Activated CD4-positive, CD25-positive, alpha-beta regulatory T cell (primary cell): ENCODE measurements around the gene ARHGEF26.

Experiments
- DNase-seq, 4 experiments: peaks; one replicate each; lab custom pipeline; 2025; lab: John Stamatoyannopoulos, UW

The ARHGEF26 gene

DNA sequence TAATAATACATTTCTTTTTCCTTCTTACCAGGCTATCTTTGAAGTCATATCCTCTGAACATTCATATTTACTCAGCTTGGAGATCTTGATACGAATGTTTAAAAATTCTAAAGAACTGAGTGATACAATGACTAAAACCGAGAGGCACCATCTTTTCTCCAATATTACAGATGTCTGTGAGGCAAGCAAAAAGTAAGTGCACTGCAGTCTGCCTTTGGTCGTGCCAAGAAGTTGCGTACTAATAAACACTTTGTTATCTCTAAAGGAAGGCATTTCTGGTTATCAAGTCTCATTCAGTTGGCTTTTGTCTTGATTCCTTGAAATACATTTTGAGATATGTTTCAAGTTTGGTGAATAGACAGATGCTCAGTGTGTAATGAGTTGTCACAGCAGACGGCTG, 31.6 kb downstream of the ARHGEF26 start:
- no peak for DNase-seq

DNA sequence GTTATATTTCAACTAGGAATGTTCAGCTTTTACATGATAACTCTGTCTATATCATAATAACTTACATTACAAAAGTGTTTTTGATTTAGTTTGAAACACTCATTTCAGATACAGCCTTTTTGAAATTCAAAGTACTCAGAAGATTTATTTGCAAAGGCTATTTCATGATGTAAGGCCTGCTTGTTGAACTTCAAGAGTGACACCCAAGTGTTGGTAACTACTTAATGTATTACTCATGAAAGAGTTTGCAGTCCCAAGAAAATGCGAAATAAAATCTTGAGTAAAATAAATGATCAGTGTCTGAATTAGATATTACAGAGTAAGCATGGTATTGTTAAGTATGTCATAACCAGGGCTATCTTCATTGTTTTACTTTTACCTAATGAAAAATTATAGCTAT, 35.3 kb downstream of the ARHGEF26 start:
- DNase-seq, result no peak

DNA sequence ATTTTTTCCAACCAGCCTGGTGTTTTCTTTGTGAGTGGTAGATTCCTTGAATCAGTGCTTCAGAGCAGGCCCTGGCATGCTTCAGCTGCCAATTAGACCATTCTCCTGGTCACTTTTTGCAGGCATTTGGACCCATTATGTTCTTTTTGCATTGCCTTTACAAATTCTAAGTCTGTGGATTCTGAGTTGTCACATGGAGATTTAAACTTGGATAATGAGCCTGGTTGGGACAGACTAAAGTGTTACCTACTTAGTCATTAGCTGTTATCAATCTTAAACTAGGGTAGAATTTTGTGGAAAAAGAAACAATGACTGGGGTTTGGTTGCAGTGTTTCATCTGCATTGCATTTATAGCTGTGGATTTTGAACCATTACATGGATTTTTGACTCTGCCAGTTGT, 40.6 kb downstream of the ARHGEF26 start:
- DNase-seq, result no peak

DNA sequence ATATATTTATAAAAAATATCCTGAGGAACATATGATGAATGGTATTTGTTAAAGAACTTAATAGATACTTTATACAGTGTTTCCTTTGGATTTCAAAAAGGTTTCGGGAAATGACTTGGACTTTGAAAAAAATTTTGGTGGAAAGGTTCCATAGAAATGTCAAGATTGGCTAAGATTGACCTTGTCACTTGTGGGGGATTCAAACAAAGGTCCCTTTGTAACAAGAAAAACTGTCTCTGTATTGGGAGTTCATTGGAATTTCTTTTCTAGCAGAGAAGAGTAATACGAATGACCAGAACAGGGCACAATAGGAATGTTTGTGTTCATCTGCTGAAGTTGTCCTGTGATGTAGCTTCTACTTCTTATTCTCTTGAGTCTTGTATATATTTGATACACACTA, 43.2 kb downstream of the ARHGEF26 start:
- no peak for DNase-seq

DNA sequence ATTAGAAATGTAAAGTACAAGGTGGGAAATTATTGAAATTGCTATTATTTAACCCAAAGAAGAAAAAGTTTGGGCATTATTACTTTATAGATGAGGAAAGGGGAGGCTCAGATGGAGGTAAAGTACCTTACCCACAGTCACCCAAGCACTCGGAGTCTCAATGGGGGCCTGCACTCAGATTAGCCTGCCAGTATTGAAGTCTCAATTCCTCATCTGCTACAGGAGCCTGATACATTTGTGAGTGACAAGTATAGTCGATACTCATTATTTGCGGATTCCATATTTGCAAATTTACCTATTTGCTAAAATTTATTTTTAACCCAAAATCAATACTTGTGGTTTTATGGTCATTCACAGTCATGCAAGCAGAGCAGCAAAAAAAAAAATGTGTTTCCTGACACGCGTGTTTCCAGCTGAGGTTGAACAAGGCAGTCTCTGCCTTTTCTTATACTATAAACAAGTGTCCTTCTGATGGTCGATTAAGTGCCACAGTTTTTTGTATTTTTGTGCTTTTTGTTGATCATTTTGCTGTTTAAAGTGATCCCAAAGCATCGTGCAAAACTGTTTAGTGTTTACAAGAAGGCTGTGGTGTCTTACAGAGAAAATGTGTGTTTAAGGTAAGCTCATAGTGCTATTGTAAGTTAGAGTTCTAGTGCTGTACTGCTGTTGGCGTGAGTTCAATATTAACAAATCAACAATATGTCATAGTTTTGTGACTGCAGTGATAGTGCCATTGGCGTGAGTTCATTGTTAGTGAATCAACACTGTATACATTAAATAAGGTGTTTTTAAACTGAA, 48.0 kb downstream of the ARHGEF26 start:
- DNase-seq, result no peak

DNA sequence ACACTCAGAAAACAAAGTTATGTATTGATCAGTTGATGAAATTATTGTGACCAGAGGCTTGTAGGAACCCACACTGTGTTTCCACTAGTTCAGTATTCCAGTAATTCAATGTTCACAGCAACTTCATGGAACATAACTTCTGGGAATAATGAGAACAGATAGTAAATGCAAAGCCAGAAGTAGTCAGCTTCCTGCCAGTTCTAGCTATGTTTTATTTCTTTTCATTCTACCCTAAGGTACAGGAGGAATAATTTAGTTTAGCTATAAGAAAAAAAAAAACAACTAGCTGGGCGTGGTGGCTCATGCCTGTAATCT, 48.6 kb downstream of the ARHGEF26 start:
- DNase-seq, result no peak

DNA sequence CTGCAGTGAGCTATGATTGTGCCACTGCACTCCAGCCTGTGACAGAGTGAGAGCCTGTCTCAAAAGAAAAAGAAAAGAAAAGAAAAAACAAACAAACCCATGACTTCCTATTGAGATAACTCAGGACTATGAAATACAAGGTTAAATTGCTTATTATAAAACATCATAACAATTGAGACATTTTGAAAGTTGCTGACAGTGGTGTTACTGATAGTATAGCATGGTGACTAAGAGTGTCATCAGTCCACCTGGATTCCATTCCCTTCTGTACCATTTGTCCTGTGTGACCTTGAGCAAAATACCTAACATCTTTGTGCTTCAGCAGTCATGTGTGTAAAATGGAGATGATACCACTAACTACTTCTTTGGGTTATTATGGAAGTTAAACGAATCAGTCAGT, 49.1 kb downstream of the ARHGEF26 start:
- DNase-seq, result no peak

DNA sequence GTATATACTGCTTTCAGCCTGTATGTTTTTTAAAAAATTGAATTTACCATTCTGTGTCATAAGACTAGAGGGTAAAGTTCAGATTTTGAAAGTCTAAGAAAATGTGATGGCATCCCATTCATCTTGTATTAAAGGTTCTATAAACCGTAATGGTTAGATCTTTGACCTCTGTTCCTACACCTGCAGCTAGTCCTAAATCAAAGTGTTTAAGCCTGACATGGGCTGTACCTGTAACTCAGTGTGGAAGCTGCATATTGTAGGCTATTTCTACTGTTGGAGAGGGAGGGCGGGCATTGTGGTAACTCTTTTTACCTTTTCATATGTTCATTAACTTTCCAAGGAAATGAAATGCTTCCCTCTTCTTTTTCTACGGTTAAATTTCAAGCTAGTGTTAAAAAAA, 53.9 kb downstream of the ARHGEF26 start:
- DNase-seq, result no peak

DNA sequence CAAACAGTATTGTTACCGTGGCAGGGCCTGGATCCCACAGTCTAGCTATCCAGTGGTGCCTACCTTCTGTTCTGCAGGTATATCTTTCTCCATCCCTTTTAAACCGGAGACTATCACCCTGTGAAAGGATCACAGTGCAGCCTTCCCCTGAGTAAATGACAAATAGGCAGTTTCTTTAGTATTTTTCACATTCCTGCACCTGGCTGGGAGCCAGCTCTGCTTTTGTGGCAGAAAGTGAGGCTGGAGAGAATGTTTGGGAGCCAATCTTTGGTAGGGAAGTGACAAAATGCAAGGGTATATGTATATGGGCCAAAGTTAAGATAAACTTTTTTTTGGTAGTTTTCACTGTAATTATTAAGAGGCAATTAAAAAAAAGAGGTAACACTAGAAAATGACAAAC, 54.8 kb downstream of the ARHGEF26 start:
- DNase-seq, result no peak

DNA sequence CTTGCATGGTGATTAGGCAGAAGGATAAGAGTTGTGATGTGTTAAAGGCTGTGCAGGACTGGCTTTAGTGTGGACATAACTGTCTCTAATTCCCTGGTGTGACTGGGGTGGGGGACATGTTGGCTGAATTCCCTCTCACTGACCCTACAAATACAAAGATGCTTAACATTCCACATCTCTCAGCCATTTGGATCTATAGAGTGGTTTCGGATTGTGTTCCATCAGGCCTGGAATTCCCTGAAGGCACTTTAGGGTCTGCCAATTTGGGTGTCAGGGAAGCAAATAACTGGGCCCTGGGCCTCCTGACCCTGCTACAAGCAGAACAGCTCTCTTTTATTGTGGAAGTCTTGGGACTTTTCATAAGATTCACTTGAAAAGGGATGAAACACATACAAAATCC, 56.2 kb downstream of the ARHGEF26 start:
- DNase-seq, result no peak

DNA sequence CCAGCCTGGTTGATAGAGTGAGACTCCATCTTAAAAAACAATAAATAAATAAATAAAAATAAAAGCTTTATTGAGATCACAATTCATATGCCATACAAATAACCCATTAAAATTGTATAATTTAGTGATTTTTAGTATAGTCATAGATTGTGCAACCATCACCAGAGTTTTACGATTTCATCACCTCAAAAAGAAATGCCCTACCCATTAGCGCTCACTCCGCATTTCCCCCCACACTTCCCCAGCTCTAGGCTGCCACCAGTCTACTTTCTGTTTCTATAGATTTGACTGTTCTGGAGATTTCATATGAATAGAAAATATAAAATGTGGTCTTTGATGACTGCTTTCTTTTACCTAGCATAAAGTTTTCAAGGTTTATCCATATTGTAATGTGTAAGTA, 57.0 kb downstream of the ARHGEF26 start:
- DNase-seq, result no peak

DNA sequence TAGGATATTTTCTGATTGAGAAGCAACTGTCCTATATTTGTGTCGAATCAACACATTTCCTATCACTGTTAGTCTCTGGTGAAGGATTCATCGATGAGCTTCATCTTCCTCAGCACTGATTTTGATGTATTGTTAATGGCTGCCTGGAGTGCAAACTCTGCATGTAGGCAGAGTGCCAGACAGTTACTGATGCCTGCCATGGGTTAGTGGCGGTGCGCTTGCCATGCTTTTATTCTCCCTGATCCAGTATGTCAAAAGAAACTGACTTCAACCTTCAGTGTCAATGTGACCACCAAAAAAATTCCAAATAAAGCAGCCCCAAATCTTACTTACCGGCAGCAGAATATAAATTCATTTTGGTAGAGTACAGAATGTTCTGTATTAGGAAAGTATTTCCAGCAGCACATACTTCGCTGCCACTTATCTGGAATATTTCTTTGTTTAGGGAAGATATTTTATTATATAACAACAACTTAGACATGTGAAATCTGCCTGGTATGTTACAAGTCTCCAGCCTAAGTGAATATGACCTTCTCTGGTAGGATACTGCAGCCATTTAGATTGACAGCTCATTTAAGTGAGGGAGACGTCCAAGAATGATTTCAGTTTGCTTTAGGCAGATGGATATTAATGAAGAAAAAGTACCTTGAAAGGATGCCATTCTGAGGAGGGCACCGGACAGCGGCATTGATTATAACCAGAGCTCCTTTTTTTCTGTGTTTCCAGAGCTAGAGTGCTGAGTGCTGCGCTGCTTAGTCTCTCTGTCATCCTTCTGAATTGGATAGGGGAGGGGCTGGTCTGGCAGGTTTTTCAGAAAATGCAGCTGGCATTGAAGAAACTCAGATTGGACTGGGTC, 59.9 kb downstream of the ARHGEF26 start:
- no peak for DNase-seq

DNA sequence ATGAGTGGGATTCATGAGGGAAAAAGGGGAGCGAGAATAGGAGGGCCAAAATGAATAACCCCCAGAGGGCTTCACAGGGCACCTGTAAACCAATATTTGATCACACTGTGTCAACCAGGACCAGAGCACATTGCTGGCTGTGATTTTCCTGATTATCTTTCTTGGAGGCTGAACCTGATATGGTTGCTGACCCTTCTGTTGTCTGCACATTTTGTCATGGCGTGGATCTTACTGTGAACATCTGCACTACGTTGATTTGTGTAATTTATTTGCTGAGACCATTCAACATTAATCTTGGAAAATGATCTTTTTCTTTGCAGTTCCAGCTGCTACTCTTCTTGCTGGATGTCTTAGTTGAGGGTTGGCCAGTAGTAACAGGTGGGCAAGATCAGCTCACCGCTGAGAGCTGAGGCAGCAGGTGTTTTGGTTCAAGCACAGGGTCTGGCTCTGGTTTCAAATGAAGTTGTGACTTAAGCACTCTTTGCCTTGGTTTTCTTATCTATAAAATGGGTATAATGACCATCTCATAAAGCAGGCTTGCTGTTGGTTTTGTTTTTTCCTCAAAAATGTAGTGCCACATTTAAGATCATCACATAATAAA, 61.2 kb downstream of the ARHGEF26 start:
- DNase-seq, result no peak

DNA sequence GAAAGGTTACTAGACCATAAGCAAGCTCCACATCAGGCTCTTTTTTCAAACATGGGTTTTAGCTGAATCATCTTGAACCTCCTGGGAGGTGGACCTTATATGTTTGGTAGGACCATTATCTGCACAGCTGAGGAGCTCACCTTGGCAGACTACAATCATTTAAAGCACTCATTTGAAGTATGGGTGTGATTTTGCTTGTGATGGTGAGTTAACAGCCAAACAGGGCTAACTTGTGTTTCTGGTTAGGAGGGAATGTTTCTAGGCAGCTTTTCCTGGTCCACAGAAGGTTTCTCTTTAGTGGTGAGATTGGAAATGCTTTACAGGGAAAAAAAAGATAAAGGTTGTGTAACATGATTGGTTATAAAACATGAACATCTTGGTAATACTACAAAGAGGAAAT, 61.8 kb downstream of the ARHGEF26 start:
- no peak for DNase-seq

DNA sequence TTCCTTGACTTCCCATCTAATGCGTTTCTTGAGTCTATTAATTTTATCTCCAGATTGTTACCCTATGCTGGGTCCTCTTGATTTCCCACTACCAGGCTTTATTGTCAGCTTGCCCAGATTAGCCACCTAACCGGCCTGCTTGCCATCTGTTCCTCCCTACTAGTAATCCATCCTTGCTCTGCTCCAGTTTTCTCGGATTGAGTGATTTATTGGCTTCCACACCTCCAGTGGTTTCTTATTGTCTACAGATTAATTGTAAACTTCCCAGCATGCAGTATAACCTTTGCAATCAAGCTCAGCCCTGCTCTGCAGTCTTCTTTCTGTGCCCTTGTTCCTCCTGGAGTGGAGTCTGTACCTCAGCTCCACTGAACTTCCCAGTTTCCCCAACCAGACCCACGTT, 63.4 kb downstream of the ARHGEF26 start:
- DNase-seq, result no peak

DNA sequence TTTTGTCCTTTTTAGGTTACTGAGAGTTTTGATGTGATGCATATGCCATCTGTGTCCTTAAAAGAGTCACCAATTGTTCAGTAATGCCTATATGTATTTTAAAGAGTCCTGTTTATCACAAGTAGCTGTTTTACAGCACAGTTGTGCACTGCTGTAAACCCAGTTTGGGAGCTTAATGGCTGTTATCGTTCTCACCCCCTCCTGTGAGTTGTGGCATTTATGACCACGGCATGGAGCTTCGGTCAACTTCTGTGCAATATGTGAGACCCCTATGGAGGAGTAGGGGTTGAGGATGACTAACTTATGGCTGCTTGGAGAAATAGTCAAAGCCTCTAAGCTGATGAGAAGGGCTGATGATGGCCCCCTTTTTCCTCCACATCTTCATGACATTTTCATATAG, 67.2 kb downstream of the ARHGEF26 start:
- DNase-seq, result no peak

DNA sequence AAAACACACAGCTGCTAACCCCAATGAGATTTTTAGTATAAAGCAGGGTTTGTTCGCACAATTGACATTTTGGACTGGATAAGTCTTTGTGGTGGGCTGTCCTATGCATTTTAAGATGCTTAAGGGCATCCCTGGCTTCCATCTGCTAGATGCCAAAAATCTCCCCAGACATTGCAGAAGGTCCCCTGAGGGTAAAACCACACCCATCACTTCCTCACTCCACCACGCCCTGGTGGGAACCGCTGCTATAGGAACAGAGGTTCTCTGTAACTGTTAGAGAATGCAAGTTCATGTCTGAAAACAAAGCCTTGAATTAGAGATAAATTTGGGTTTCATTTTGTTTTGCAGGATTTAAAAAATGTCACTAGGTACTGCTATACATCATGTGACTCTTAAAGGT, 67.7 kb downstream of the ARHGEF26 start:
- no peak for DNase-seq

DNA sequence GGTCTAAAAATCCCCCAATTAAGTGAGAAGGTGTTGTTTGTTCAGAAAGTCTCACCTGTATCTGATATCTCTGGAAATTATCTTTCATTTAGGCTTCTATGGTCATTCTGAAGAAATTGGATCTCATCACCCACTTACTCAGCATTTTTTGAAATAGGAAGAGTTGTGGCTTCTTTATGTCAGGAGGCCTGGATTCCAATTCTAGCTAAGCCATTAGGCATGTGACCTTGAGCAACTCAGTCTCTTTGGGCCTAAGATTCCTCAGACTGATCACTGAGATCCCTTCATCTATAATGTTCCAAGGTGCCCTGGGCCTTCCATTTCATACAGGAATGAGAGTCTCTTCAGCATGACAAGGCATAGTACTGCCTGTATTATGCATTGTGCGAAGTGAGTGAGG, 70.3 kb downstream of the ARHGEF26 start:
- no peak for DNase-seq

DNA sequence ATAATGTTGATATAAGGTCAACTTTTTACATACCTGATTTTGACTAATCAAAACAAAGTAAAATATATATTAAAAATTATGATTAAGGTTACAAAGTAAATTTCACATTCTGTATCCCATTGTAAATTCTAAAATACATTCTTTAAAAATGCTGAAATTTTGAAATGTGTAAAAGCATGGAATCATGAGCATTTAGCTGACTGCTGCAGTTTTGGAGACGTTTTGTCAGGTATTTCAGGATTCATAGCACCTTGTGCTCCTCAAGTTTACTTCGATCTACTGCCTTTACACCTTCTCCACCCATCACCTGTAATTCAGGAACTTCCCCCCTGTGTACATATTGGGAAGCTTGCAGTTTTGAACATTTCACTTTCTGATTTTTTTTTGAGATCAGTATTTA, 71.0 kb downstream of the ARHGEF26 start:
- no peak for DNase-seq

DNA sequence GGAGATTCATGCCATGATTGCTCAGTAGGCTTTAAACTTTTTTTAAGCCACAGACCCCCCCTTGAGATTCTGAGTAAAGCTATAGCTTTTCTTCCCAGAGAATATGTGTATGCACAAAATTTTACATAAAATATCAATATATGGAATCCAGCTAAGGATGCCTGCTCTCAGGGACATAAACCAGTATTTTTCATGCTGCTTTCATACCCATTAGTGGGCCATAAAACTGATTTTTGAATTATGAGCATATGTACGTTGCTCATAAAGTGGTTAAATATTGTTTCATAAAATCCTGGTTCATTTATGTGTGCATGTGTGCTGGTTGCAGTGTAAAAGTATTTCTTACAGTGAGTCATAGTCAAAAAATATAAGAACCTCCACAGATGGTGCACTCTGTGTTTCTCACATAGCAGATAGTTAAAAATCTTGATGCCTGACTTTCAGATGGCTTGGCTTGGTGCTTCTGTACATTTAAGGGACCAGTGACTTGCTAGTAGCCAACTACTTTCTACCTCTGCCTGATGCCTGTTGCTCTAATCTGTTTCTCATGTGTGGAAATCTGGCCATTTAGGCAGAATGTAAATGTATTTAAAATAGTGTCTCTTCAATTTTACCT, 71.9 kb downstream of the ARHGEF26 start:
- DNase-seq, result no peak

DNA sequence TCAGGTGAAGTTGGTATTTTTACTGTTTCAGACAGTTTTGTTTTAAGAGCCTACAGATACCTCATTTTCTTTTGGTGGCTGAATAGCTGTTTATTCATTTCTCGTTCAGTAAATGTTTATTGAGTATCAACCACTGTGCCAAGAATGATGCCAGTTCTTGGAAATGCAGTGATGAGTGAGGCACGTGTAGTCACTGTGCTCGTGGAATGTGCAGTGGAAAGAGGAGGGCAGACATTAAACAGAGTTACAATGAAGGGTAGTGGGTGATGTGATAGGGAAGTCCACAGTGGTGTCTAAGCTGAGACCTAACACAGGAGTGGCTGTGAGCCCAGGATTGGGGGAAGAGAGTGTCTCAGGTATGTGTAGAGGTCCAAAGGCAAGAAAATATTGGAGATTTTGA, 73.7 kb downstream of the ARHGEF26 start:
- DNase-seq, result no peak

DNA sequence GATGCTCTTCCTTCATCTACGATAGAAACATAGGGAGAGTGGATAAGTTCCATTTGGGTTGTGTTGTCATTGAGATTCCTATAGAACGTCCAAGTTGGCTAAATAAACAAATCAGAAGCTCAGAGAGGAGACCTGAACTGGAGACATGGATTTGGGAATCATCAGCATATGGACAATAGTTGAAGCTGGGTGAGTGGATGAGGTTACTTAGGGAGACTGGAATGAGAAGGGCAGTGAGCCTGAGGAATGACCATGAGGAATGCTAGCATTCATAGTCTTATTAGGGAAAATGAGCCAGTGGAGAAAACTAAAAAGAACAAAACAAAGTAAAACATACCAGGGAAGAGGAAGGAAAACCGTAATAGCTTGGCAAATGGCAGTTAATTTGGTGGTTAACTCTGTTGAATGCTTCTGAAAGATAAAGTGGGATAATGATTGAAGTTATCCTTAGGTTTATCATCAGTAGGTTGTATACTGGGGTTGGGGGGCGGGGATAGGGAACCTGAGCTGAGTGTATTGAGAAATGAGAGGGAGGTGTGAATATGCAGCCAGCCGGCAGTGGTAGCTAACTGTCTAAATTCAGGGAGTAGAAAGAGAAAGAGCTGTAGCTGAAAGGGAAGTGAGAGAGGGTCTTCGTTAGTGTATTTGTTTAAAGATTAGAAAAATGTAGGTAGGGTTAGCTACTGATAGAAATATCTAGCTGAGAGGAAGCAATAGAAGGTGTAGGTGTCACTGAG, 74.6 kb downstream of the ARHGEF26 start:
- DNase-seq, result no peak
